HepG2 (cell line): ENCODE results near the gene NUDT13. TPM values are rescaled to one million over a fixed set of nuclear protein-coding genes. Genes with fewer than 3 reads are reported as not detected.
A peak's percentile ranks its signal among the peaks of the same experiment; 100 is the strongest.

Experiments used
- BRCA1 ChIP-seq: sonication (generic); formaldehyde crosslinking; IDR thresholded peaks from 2 replicates; pipeline ENCODE4 v1.4.0; 2020; ENCODE audit warnings: missing genetic modification reagents
- HOXD1 ChIP-seq: sonication (generic); formaldehyde crosslinking; IDR thresholded peaks from 2 replicates; pipeline ENCODE4 v1.5.0; 2020; ENCODE audit warnings: missing genetic modification reagents
- JDP2 ChIP-seq: sonication (generic); formaldehyde crosslinking; IDR thresholded peaks from 2 replicates; pipeline ENCODE4 v1.8.1; 2022; ENCODE audit warnings: missing genetic modification reagents, borderline replicate concordance
- KLF11 ChIP-seq: IDR thresholded peaks from 2 replicates; pipeline ENCODE4 v1.6.1; 2016; ENCODE audit warnings: missing compliant biosample characterization
- PAXIP1 ChIP-seq: sonication (generic); formaldehyde crosslinking; conservative IDR thresholded peaks from 2 replicates; pipeline ENCODE4 v1.4.0; 2020; ENCODE audit warnings: mild to moderate bottlenecking, missing genetic modification reagents, moderate library complexity
- PRDM15 ChIP-seq: sonication (generic); formaldehyde crosslinking; IDR thresholded peaks from 2 replicates; pipeline ENCODE4 v1.4.0; 2020; ENCODE audit warnings: missing genetic modification reagents
- SMYD3 ChIP-seq: sonication (generic); formaldehyde crosslinking; IDR thresholded peaks from 2 replicates; pipeline ENCODE4 v1.8.1; 2023; ENCODE audit warnings: mild to moderate bottlenecking, missing genetic modification reagents
- TFDP1 ChIP-seq: IDR thresholded peaks from 2 replicates; pipeline ENCODE4 v1.6.1; 2016; ENCODE audit warnings: missing compliant biosample characterization, missing genetic modification reagents, borderline replicate concordance
- XBP1 ChIP-seq: sonication (generic); formaldehyde crosslinking; IDR thresholded peaks from 2 replicates; pipeline ENCODE4 v1.5.0; 2020; ENCODE audit warnings: missing genetic modification reagents
- ZHX2 ChIP-seq, 2 experiments: sonication (generic) in 1 of 2; formaldehyde crosslinking in 1 of 2; IDR thresholded peaks; 2 replicates each; pipeline versions ENCODE4 v1.6.1 to v1.9.0; 2014 to 2022; ENCODE audit warnings: antibody characterized with exemption in 1 of 2, borderline replicate concordance in 1 of 2, inconsistent platforms in 1 of 2, low read depth in 1 of 2, missing genetic modification reagents in 1 of 2
- ZNF720 ChIP-seq: sonication (generic); formaldehyde crosslinking; IDR thresholded peaks from 2 replicates; pipeline ENCODE4 v1.4.0; 2020; ENCODE audit warnings: missing genetic modification reagents
- ZNF782 ChIP-seq: sonication (generic); formaldehyde crosslinking; IDR thresholded peaks from 2 replicates; pipeline ENCODE4 v1.4.0; 2020; ENCODE audit warnings: missing genetic modification reagents, mild to moderate bottlenecking, borderline replicate concordance
- ZNF792 ChIP-seq: IDR thresholded peaks from 2 replicates; pipeline ENCODE4 v1.6.1; 2016
- polyA plus RNA-seq, 8 experiments: library from polyadenylated mRNA; depleted of rRNA in 3 of 8; stranded (reverse) in 7 of 8; unstranded in 1 of 8; fragments of >200 nt; fragmentation: Illumina TruSeq in 4 of 8; extraction: Trizol in 4 of 8; gene quantifications; 2 replicates each; pipeline versions ENCODE4 v1.2.1 to v1.2.3, GENCODE V29; 2011 to 2016; ENCODE audit warnings: low read depth in 4 of 8, missing spikeins in 1 of 8, mixed read lengths in 1 of 8; ENCODE audit not compliant: insufficient read depth in 1 of 8
- total RNA-seq, 5 experiments: library from RNA; depleted of rRNA; stranded (reverse); fragments of >200 nt; fragmentation: Illumina TruSeq; extraction: Trizol; gene quantifications; 2 replicates each; pipeline ENCODE4 v1.2.3, GENCODE V29; 2016; ENCODE audit warnings: low read depth in 1 of 5

NUDT13 gene
- total and polyA plus RNA-seq, 2 of the 13 experiments (the other 11 are each of a cell fraction or from before 2014, with no cell fraction given): 4.2 to 6.5 TPM

- TF ChIP-seq ZHX2 (IDR thresholded peaks at IDR 0.05; ENCODE audit: low read depth) (peak; percentile 59; the same call in 1 of the 2 replicates), ZHX2 (CRISPR knock-in tag; IDR thresholded peaks at IDR 0.05; ENCODE audit: borderline replicate concordance) (0 out of 2 replicates have a peak, but pooled peaks have one; percentile 70), SMYD3 (CRISPR knock-in tag) (0 out of 2 replicates have a peak, but pooled peaks have one; percentile 59), ZNF782 (CRISPR knock-in tag) (no peak), JDP2 (CRISPR knock-in tag) (no peak; the same call in 1 of the 2 replicates), PAXIP1 (CRISPR knock-in tag) (peak; percentile 70), BRCA1 (CRISPR knock-in tag) (peak; percentile 95), HOXD1 (CRISPR knock-in tag) (peak; percentile 85; the same call in 1 of the 2 replicates), ZNF720 (CRISPR knock-in tag) (no peak), TFDP1 (peak; percentile 73; the same call in 1 of the 2 replicates), PRDM15 (peak; percentile 58; the same call in 1 of the 2 replicates), ZNF792 (peak; percentile 87), XBP1 (CRISPR knock-in tag) (no peak), KLF11 (CRISPR knock-in tag) (peak; percentile 60; the same call in 1 of the 2 replicates)
These were observed 13.6 kb upstream of the NUDT13 start, which contains the start of gene P4HA1 (continued) for GRCh38 chr10:73096449-73097304.
